ENCODE results near the gene SRGAP3.

GRCh38 chr3:9290566-9290965 is 41.1 kb upstream of the SRGAP3 start:
- TF ChIP-seq CTCF (IDR thresholded peaks at IDR 0.05) (no peak), EP300 (IDR thresholded peaks at IDR 0.05) (no peak), POLR2A (IDR thresholded peaks at IDR 0.05) (no peak)
